C4-2B (cell line): ENCODE data around the gene CLDN6.

Source experiments
- H3K27ac ChIP-seq: fragments of 450-650 bp; 2 replicates; pipeline ENCODE4 v1.5.1; 2017
- ZFX ChIP-seq: fragments of 450-650 bp; IDR thresholded peaks from 2 replicates; pipeline ENCODE4 v1.6.1; 2017
- TF ChIP-seq, protein P1 (sequence below): fragments of 450-650 bp; conservative IDR thresholded peaks from 2 replicates; pipeline ENCODE4 v1.5.1; 2017; ENCODE audit warnings: mild to moderate bottlenecking

CLDN6 gene

DNA sequence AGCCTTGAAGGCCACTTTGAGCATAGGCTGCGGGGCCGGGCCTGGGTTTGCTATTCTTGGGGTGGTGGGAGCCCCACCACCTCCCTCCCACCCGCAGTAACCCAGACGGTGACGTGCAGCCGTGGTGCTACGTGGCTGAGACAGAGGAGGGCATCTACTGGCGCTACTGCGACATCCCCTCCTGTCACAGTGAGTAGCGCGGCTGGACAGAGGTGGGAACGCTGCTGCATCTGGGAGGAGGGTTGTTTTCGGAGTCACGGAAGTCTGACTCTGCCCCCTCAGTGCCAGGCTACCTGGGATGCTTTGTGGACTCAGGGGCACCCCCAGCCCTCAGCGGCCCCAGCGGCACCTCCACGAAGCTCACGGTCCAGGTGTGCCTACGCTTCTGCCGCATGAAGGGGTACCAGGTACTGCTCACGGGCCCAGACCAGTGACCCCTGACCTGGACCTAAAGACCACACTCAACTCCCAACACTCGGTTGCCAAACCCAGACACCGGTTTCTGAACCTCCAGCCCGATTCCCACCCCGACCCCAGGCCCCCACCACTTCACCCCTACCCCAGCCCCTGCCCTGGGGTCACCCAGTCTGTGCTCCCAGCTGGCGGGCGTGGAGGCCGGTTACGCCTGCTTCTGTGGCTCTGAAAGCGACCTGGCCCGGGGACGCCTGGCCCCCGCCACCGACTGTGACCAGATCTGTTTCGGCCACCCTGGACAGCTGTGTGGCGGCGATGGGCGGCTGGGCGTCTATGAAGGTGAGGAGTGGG lies 51.8 kb downstream of the CLDN6 start:
- H3K27ac ChIP-seq: peak overlapping the region; percentile 92
- no peak for TF ChIP-seq ZFX
- TF ChIP-seq, protein P1, sequence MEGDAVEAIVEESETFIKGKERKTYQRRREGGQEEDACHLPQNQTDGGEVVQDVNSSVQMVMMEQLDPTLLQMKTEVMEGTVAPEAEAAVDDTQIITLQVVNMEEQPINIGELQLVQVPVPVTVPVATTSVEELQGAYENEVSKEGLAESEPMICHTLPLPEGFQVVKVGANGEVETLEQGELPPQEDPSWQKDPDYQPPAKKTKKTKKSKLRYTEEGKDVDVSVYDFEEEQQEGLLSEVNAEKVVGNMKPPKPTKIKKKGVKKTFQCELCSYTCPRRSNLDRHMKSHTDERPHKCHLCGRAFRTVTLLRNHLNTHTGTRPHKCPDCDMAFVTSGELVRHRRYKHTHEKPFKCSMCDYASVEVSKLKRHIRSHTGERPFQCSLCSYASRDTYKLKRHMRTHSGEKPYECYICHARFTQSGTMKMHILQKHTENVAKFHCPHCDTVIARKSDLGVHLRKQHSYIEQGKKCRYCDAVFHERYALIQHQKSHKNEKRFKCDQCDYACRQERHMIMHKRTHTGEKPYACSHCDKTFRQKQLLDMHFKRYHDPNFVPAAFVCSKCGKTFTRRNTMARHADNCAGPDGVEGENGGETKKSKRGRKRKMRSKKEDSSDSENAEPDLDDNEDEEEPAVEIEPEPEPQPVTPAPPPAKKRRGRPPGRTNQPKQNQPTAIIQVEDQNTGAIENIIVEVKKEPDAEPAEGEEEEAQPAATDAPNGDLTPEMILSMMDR: no peak
